Choroid plexus epithelial cell (primary cell): ENCODE measurements around the gene ARSA.
"Not testable (repeated sequence)": the region's sequence is repeated elsewhere in the genome, so short reads cannot be mapped to it uniquely, and the experiment has no call there.

ENCODE experiments used
- DNase-seq: peaks from one replicate; pipeline ENCODE4 v3.0.0-alpha.2; 2010; ENCODE audit warnings: low read depth
- H3K4me3 ChIP-seq: 2 replicates; pipeline ENCODE4 v1.5.1; 2011; ENCODE audit warnings: low read depth, mild to moderate bottlenecking, control low read depth, low read length, moderate library complexity
- TF ChIP-seq, protein P1 (sequence below): conservative IDR thresholded peaks from 2 replicates; pipeline ENCODE4 v1.5.1; 2011; ENCODE audit warnings: low read depth, mild to moderate bottlenecking, control low read depth, inconsistent platforms, low read length, moderate library complexity

ARSA gene

DNA sequence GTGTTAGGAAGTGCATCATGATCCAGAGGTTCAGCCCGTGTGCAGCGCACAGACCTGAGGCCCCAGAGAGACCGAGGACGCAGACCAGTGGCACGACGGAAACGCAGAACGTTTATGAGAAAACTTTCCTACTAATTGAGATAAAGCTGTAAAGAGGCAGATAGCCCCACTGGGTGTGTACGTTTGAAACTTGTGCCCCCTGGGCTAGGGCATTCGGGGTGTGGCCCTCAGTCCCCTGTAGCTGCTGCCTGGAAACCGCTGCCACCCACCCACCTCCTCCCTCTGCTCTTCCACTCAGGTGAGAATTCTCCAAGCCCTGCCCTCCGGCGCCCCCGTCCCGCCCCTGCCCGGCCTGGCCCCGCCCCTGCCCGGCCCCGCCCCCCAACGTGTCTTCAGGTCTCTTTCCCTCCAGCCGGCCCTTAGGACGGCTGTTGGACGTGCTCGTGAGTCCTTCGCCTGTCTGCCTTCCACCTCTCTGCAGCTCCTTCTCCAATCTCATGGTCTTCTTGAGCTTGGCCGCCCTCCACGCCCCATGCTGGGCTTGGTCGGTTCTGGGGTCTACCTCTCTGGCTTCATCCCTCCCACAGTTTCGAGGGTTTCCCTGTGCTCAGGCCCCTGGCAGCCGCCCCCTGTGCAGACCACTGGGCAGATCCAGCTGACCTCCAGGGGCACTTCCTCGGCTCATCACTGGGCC, 15.3 kb downstream of the ARSA start:
- no peak for DNase-seq
- no peak overlapping the region for H3K4me3 ChIP-seq
- TF ChIP-seq, protein P1, sequence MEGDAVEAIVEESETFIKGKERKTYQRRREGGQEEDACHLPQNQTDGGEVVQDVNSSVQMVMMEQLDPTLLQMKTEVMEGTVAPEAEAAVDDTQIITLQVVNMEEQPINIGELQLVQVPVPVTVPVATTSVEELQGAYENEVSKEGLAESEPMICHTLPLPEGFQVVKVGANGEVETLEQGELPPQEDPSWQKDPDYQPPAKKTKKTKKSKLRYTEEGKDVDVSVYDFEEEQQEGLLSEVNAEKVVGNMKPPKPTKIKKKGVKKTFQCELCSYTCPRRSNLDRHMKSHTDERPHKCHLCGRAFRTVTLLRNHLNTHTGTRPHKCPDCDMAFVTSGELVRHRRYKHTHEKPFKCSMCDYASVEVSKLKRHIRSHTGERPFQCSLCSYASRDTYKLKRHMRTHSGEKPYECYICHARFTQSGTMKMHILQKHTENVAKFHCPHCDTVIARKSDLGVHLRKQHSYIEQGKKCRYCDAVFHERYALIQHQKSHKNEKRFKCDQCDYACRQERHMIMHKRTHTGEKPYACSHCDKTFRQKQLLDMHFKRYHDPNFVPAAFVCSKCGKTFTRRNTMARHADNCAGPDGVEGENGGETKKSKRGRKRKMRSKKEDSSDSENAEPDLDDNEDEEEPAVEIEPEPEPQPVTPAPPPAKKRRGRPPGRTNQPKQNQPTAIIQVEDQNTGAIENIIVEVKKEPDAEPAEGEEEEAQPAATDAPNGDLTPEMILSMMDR, result no peak

DNA sequence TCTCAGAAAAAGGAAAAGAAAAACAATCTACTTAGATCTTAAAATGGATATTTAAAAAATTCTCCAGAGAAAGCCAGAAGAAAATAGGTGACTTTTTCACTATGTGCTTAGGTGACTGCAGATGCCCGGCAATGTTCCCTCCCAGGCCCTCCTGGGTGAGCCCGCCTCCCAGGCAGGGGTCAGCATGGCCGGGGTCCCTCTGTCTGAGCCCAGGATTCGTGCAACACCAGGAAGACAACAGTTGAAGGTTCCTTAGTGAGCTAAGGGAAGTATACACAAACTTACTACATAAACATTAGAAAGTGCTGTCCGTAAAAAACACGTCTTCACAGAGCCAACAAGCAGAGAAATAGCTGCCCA, 15.8 kb downstream of the ARSA start:
- H3K4me3 ChIP-seq, result no peak overlapping the region
- no peak for DNase-seq
- TF ChIP-seq, protein P1, result no peak

DNA sequence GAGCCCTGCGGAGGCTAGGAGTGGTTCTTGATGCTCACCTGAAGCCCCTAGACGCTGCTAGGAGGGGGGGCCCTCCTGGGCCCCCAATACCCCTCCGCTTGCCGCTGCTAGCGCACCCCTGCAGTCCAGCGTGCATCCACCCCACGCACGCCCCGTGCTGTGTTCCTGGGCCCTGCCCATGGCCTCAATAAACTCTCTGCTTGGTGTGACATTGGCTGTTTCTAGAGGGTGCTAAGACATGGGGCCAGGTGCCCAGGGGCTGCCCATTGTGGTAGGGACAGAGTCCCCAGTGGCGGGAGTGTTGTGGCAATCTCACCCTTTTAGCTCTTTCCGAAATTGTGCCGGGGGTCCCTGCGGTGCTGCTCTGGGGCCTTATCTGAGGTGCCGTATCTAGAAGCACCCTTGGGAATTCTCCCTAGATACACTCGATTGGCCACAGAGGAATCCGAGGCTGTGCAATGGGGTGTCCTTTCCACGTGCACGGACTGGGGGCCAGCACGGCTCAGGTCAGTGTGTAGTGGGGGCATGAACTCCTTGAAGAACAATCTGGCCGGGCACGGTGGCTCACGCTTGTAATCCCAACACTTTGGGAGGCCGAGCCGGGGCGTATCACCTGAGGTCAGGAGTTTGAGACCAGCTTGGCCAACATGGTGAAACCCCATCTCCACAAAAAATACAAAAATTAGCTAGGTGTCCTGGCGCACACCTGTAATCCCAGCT, 16.5 kb downstream of the ARSA start:
- TF ChIP-seq, protein P1, result no peak
- DNase-seq, result no peak
- H3K4me3 ChIP-seq, result no peak overlapping the region

DNA sequence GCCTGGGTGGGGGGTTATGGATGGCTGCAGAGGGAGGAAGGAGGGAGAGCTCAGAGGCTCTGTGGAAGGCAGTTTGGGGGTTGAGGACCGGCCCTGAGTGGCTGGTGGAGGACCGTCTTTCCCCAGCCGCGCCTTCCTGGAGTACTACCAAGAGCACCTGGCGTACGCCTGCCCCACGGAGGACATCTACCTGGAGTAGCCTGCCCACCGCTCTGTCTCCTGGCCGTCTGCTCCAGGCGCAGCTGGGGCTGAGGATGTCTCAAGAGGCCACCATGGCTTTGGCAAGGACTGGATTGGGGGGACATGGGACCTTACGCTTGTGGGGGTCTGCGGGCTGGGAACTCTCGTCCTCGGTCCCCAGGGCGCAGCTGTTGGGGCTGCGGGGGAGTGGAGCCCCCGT, 17.4 kb downstream of the ARSA start:
- DNase-seq, result no peak
- H3K4me3 ChIP-seq, result no peak overlapping the region
- TF ChIP-seq, protein P1, result no peak

DNA sequence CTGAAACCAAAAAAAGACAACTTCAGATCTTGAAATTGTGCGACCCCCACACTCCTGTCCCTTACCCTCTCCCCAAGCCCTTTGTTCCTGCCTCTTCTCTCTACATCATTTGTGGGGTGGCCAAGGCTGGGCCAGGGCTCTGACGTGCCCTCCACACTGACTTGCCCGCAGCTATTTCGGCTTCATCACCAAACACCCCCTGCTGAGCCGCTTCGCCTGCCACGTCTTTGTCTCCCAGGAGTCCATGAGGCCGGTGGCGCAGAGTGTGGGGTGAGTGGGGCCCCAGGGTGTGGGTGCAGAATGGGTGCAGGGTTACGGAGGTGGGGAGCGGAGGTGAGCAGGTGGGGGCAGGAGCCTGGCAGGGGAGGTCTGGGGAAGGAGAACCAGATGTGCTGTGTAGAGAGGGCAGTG, 17.9 kb downstream of the ARSA start:
- no peak overlapping the region for H3K4me3 ChIP-seq
- DNase-seq, result no peak
- TF ChIP-seq, protein P1, result no peak

DNA sequence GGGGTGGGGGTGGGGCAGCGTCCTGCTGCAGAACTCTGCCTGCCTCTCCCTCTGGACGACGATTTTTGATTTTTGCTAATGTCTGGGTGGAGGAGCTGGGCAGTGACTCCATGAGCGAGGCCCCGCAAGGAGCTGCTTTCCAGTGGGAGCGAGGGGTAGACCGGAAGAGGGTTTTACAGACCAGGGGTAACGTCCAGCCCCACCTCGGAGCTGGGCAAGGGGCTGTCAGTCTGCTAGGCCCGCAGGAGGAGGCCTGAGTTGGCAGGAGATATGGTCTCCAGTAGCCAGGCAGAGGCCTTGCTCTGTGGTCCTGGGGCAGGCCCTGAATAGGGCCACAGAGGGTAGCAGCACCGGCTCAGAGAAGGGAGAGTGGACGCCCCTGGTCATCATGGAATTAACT, 18.4 kb downstream of the ARSA start:
- TF ChIP-seq, protein P1, result no peak
- H3K4me3 ChIP-seq, result no peak overlapping the region
- no peak for DNase-seq

DNA sequence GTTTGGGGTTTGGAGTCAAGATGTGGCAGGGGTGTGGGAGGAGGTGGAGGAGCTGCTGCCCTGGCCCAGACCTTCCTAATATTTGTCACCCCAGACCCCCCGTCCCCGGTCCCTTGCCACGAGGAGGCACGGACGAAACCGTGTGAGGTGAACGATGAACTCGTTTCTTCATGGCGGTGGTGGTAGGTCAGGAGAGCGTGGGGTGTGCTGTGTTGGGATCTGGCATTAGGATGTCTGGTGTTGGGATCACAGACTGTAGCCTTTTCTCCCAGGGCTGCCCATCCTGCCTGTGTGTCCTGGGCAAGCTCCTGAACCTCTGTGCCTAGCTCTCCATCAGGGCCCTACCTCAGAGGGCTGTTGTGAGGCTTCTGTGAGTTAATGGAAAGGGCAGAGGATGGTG, 19.0 kb downstream of the ARSA start:
- TF ChIP-seq, protein P1, result no peak
- no peak overlapping the region for H3K4me3 ChIP-seq
- DNase-seq, result no peak

DNA sequence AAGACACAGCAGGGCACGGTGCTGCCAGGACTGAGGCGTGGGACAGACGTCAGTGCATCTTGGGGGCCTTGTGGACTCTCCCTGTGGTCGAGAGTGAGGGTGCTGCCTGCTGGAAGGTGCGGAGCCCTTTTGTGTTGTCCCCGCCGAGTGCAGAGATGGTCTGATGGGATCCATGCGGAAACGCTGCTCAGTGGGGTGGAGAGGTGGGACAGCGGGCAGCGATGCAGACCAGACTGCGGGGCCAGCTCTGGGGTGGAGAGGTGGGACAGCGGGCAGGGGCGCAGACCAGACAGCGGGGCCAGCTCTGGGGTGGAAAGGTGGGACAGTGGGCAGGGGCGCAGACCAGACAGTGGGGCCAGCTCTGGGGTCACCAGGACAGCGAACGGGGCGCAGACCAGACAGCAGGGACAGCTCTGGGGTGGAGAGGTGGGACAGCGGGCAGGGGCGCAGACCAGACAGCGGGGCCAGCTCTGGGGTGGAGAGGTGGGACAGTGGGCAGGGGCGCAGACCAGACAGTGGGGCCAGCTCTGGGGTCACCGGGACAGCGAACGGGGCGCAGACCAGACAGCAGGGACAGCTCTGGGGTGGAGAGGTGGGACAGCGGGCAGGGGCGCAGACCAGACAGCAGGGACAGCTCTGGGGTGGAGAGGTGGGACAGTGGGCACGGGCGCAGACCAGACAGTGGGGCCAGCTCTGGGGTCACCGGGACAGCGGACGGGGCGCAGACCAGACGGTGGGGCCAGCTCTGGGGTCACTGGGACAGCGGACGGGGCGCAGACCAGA, 19.7 kb downstream of the ARSA start:
- not testable (repeated sequence) for H3K4me3 ChIP-seq, DNase-seq
